SK-N-SH (cell line): Measurements from ENCODE around the gene CLINT1.
A peak's percentile ranks its signal among the peaks of the same experiment; 100 is the strongest.

Source experiments
- FOSL2 ChIP-seq: IDR thresholded peaks from 2 replicates; pipeline ENCODE4 v1.4.0; 2012; ENCODE audit warnings: low read depth, mild to moderate bottlenecking, moderate library complexity, borderline replicate concordance
- GABPA ChIP-seq: IDR thresholded peaks from 2 replicates; pipeline ENCODE4 v1.4.0; 2012; ENCODE audit warnings: low read depth, mild to moderate bottlenecking
- JUND ChIP-seq: IDR thresholded peaks from 2 replicates; pipeline ENCODE4 v1.4.0; 2012
- RAD21 ChIP-seq: IDR thresholded peaks from 2 replicates; pipeline ENCODE4 v1.6.1; 2012; ENCODE audit warnings: mild to moderate bottlenecking, low read length
- RCOR1 ChIP-seq: fragments of 150-350 bp; IDR thresholded peaks from 2 replicates; pipeline ENCODE4 v1.6.1; 2017; ENCODE audit warnings: antibody characterized with exemption, low read length
- REST ChIP-seq: IDR thresholded peaks from 2 replicates; pipeline ENCODE4 v1.6.1; 2012; ENCODE audit warnings: mild to moderate bottlenecking, low read depth, low read length, moderate library complexity
- RXRA ChIP-seq: IDR thresholded peaks from 2 replicates; pipeline ENCODE4 v1.4.0; 2012; ENCODE audit warnings: low read depth, mild to moderate bottlenecking, borderline replicate concordance
- TAF1 ChIP-seq: IDR thresholded peaks from 2 replicates; pipeline ENCODE4 v1.6.1; 2012; ENCODE audit warnings: low read depth, mild to moderate bottlenecking, low read length, moderate library complexity, borderline replicate concordance
- TCF12 ChIP-seq: IDR thresholded peaks from 2 replicates; pipeline ENCODE4 v1.4.0; 2012
- USF2 ChIP-seq: fragments of 150-350 bp; IDR thresholded peaks from 2 replicates; pipeline ENCODE4 v1.6.1; 2017; ENCODE audit warnings: antibody characterized with exemption, low read length, low read depth, borderline replicate concordance
- TF ChIP-seq, protein P1 (sequence below): fragments of 200-600 bp; sonication (generic); IDR thresholded peaks from 2 replicates; pipeline ENCODE4 v1.6.1; 2017; ENCODE audit warnings: antibody characterized with exemption, mild to moderate bottlenecking, moderate library complexity
- TF ChIP-seq, protein P2 (sequence below): IDR thresholded peaks from 2 replicates; pipeline ENCODE4; 2012

DNA sequence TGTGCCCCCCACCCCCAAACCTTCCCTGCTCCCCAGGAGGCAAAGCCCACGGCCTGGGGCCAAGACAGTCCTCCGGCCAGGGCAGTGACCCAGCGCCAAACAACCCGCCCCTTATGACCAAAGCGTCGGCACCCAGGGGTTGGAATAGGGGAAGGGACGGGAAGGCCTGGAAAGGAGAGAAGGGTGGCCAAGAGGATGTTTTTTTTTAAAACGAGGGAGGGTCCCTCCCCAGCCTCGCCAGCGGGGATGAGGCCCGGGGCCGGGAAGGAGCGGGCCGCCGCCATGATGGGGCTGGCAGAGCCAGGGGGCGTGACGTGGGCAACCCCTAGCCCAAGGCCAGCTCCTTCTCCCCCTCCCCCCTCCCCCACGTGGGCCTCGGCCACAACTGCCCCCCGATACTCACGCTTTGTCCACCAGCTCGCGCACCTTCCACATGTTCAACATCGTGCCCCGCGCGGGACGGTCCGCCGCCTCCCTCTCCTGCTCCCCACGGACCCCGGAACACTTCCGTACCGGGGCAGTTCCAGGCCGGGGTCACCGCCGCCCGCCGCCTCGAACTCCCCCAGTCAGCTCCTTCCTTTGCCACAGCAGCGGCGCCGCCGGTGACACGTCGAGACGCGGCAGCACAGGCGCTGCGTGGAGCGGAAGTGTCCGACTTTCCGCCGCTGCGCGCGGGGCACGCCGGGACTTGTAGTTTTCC is at the start of gene CLINT1:
- TF ChIP-seq RXRA (no peak), RAD21 (no peak), TCF12 (no peak), TAF1 (peak; percentile 69), GABPA (peak; percentile 88), FOSL2 (no peak), RCOR1 (no peak), REST (no peak), USF2 (no peak), JUND (no peak)
- TF ChIP-seq, protein P1, sequence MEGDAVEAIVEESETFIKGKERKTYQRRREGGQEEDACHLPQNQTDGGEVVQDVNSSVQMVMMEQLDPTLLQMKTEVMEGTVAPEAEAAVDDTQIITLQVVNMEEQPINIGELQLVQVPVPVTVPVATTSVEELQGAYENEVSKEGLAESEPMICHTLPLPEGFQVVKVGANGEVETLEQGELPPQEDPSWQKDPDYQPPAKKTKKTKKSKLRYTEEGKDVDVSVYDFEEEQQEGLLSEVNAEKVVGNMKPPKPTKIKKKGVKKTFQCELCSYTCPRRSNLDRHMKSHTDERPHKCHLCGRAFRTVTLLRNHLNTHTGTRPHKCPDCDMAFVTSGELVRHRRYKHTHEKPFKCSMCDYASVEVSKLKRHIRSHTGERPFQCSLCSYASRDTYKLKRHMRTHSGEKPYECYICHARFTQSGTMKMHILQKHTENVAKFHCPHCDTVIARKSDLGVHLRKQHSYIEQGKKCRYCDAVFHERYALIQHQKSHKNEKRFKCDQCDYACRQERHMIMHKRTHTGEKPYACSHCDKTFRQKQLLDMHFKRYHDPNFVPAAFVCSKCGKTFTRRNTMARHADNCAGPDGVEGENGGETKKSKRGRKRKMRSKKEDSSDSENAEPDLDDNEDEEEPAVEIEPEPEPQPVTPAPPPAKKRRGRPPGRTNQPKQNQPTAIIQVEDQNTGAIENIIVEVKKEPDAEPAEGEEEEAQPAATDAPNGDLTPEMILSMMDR = no peak
- TF ChIP-seq, protein P2, sequence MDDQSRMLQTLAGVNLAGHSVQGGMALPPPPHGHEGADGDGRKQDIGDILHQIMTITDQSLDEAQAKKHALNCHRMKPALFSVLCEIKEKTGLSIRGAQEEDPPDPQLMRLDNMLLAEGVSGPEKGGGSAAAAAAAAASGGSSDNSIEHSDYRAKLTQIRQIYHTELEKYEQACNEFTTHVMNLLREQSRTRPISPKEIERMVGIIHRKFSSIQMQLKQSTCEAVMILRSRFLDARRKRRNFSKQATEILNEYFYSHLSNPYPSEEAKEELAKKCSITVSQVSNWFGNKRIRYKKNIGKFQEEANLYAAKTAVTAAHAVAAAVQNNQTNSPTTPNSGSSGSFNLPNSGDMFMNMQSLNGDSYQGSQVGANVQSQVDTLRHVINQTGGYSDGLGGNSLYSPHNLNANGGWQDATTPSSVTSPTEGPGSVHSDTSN = no peak
